Activated T-cell treated with anti-CD3 and anti-CD28 coated beads for 24 hours (primary cell): ENCODE data around the gene TMEM81.

Experiments
- DNase-seq: peaks from one replicate; pipeline ENCODE4 v3.0.0-alpha.2; 2020; ENCODE audit warnings: low read depth

Gene TMEM81

GRCh38 chr1:205058853-205059252, 25.4 kb downstream of the TMEM81 start:
- DNase-seq = no peak

- DNase-seq = no peak
Measured at GRCh38 chr1:205057808-205058575, 26.3 kb downstream of the TMEM81 start.

- DNase-seq = no peak
Measured at GRCh38 chr1:205056956-205057568, 27.2 kb downstream of the TMEM81 start.

GRCh38 chr1:205056188-205056611, 28.1 kb downstream of the TMEM81 start:
- DNase-seq = no peak

- no peak for DNase-seq
Measured at GRCh38 chr1:205054013-205054412, 30.2 kb downstream of the TMEM81 start.

- DNase-seq = no peak
Measured at GRCh38 chr1:205053296-205053695, 31.0 kb downstream of the TMEM81 start.

GRCh38 chr1:205052690-205053089, 31.6 kb downstream of the TMEM81 start:
- DNase-seq = no peak

- DNase-seq = no peak
Measured at GRCh38 chr1:205049479-205049878, 34.8 kb downstream of the TMEM81 start.

GRCh38 chr1:205048382-205048781, 35.9 kb downstream of the TMEM81 start:
- DNase-seq = no peak

GRCh38 chr1:205047764-205048231, 36.5 kb downstream of the TMEM81 start:
- DNase-seq = no peak

GRCh38 chr1:205046870-205047269, 37.4 kb downstream of the TMEM81 start:
- no peak for DNase-seq

GRCh38 chr1:205045146-205045545, 39.1 kb downstream of the TMEM81 start:
- no peak for DNase-seq

- no peak for DNase-seq
Measured at GRCh38 chr1:205044741-205045140, 39.5 kb downstream of the TMEM81 start.

- no peak for DNase-seq
Measured at GRCh38 chr1:205043866-205044265, 40.4 kb downstream of the TMEM81 start.

- no peak for DNase-seq
Measured at GRCh38 chr1:205042911-205043806, 41.1 kb downstream of the TMEM81 start, which contains the start of gene CNTN2. Gene CNTN2, plus strand, starts transcription at chr1:205043212. Its CDS starts 9,974 bp downstream, at chr1:205053186.

- no peak for DNase-seq
Measured at GRCh38 chr1:205041998-205042910, 42.0 kb downstream of the TMEM81 start.

GRCh38 chr1:205041001-205041715, 43.1 kb downstream of the TMEM81 start:
- no peak for DNase-seq

- DNase-seq = no peak
Measured at GRCh38 chr1:205038132-205038786, 46.0 kb downstream of the TMEM81 start.

- DNase-seq = no peak
Measured at GRCh38 chr1:205037539-205037938, 46.7 kb downstream of the TMEM81 start.
